AG04450 (cell line): Measurements from ENCODE around the gene MEGF11. TPM values are rescaled to one million over a fixed set of nuclear protein-coding genes. Genes with fewer than 3 reads are reported as not detected.

Experiments used
- CTCF ChIA-PET: fragments of 300-600, 350-600 bp; formaldehyde crosslinking; extraction: SDS; loops from one replicate; lab custom pipeline; 2022; ENCODE audit warnings: antibody characterized with exemption, inconsistent platforms; lab: Charles Lee
- POLR2A ChIA-PET: fragments of 350-600 bp; formaldehyde crosslinking; extraction: SDS; loops from one replicate; lab custom pipeline; 2021; ENCODE audit warnings: antibody characterized with exemption, inconsistent platforms; lab: Yijun Ruan, JAX
- DNase-seq: peaks from one replicate; pipeline ENCODE4 v3.0.0-alpha.2; 2011; ENCODE audit warnings: low read depth, low spot score
- H3K27ac ChIP-seq: one replicate; pipeline ENCODE4 v1.5.1; 2012; ENCODE audit warnings: low read depth, low read length, control low read depth
- H3K27me3 ChIP-seq: one replicate; pipeline ENCODE4 v1.6.0; 2012; ENCODE audit warnings: low read length; ENCODE audit not compliant: control insufficient read depth, insufficient read depth
- H3K4me3 ChIP-seq: 2 replicates; pipeline ENCODE4 v1.5.1; 2011; ENCODE audit warnings: mild to moderate bottlenecking, low read depth, low read length, control low read depth
- H3K9me3 ChIP-seq: 2 replicates; pipeline ENCODE4 v1.5.1; 2012; ENCODE audit warnings: low read length; ENCODE audit not compliant: control insufficient read depth, insufficient read depth
- CTCF ChIP-seq: IDR thresholded peaks from 2 replicates; pipeline ENCODE4 v1.5.1; 2011; ENCODE audit warnings: low read depth, low read length, control low read depth, inconsistent platforms
- polyA plus RNA-seq: library from polyadenylated mRNA; depleted of rRNA; stranded (reverse); fragments of >200 nt; gene quantifications from 2 replicates; pipeline ENCODE4 v1.2.3, GENCODE V29; 2011

Gene MEGF11
- polyA plus RNA-seq, 1 experiment: not detected

- TF ChIP-seq CTCF: no peak
- no peak for DNase-seq
- Histone ChIP-seq H3K27ac (no peak overlapping the region), H3K9me3 (no peaks in the 10 kb centered on the region), H3K4me3 (no peak overlapping the region), H3K27me3 (no peaks in the 10 kb centered on the region)
- ChIA-PET POLR2A (no interaction called here), CTCF (no interaction called here)
These were observed 364.6 kb downstream of the MEGF11 start for GRCh38 chr15:65888981-65889380.

- no peaks in the 10 kb centered on the region for H3K9me3 ChIP-seq
- TF ChIP-seq CTCF: no peak
- POLR2A ChIA-PET: interaction anchor here (1.0 kb wide), 1 partner anchor 18 kb away, joined by 3 read pairs; the partner anchor contains the start of gene RAB11A
- H3K4me3 ChIP-seq: no peak overlapping the region
- no peak overlapping the region for H3K27ac ChIP-seq
- no peak for DNase-seq
- CTCF ChIA-PET: interaction anchor here (0.7 kb wide), 1 partner anchor 277 kb away, joined by 3 read pairs; the partner anchor contains the start of gene INTS14
- H3K27me3 ChIP-seq: no peaks in the 10 kb centered on the region
These were observed 366.0 kb downstream of the MEGF11 start for GRCh38 chr15:65887565-65887964.

- POLR2A ChIA-PET: no interaction called here
- CTCF ChIA-PET: interaction anchor here (0.5 kb wide), 1 partner anchor 14 kb away, joined by 3 read pairs; no protein-coding TSS in a partner anchor
- no peaks in the 10 kb centered on the region for H3K9me3 ChIP-seq
- no peaks in the 10 kb centered on the region for H3K27me3 ChIP-seq
- no peak overlapping the region for H3K27ac ChIP-seq
- H3K4me3 ChIP-seq: no peak overlapping the region
- DNase-seq: no peak
- no peak for TF ChIP-seq CTCF
These were observed 367.8 kb downstream of the MEGF11 start for GRCh38 chr15:65885668-65886218.

GRCh38 chr15:65884511-65884910, 369.0 kb downstream of the MEGF11 start:
- ChIA-PET POLR2A (interaction anchor here (0.6 to 0.7 kb wide), 2 partner anchors 28 to 558 kb away, joined by 3 to 6 read pairs; no protein-coding TSS in a partner anchor), CTCF (no interaction called here)
- no peak overlapping the region for H3K27ac ChIP-seq
- no peaks in the 10 kb centered on the region for H3K27me3 ChIP-seq
- no peaks in the 10 kb centered on the region for H3K9me3 ChIP-seq
- TF ChIP-seq CTCF: no peak
- no peak overlapping the region for H3K4me3 ChIP-seq
- DNase-seq: no peak

- Histone ChIP-seq H3K27me3 (no peaks in the 10 kb centered on the region), H3K4me3 (no peak overlapping the region), H3K9me3 (no peaks in the 10 kb centered on the region), H3K27ac (no peak overlapping the region)
- POLR2A ChIA-PET: no interaction called here
- TF ChIP-seq CTCF: no peak
- CTCF ChIA-PET: no interaction called here
- DNase-seq: no peak
These were observed 370.0 kb downstream of the MEGF11 start for GRCh38 chr15:65883571-65883970.
